H1 (cell line): ENCODE measurements around the gene EDN1. TPM values are rescaled to one million over a fixed set of nuclear protein-coding genes. Genes with fewer than 3 reads are reported as not detected.

Experiments used
- CTCF ChIA-PET: fragments of 300-600 bp; sonication (Branson Sonifier 250); formaldehyde crosslinking; loops from one replicate; lab custom pipeline; 2021; ENCODE audit not compliant: partially characterized antibody; lab: Charles Lee
- POLR2A ChIA-PET: fragments of 300-600 bp; sonication (Branson Sonifier 250); formaldehyde crosslinking; loops from one replicate; lab custom pipeline; 2021; ENCODE audit warnings: inconsistent platforms; ENCODE audit not compliant: partially characterized antibody; lab: Charles Lee
- DNase-seq, 2 experiments: peaks; one replicate each; pipeline versions ENCODE4 v3.0.0 to v3.0.0-alpha.2; 2010 to 2022; ENCODE audit warnings: low spot score in 2 of 2, low read depth in 1 of 2, mixed read lengths in 1 of 2
- FAIRE-seq: peaks from 2 replicates; lab custom pipeline; 2011; peaks lifted over from hg19 to GRCh38; lab: Jason Lieb, UNC
- H2AFZ ChIP-seq: 2 replicates; pipeline ENCODE4 v1.8.1; 2012; ENCODE audit warnings: low read length, inconsistent platforms
- H2AK5ac ChIP-seq: 2 replicates; pipeline ENCODE4 v1.6.1; 2013; ENCODE audit warnings: low read depth, low read length
- H2BK120ac ChIP-seq: replicated peaks from 2 replicates; pipeline ENCODE3; 2013; ENCODE audit warnings: low read depth, low read length, inconsistent platforms
- H2BK12ac ChIP-seq: 2 replicates; pipeline ENCODE4 v1.6.1; 2013; ENCODE audit warnings: low read depth, low read length
- H2BK15ac ChIP-seq: 2 replicates; pipeline ENCODE4 v1.6.1; 2013; ENCODE audit warnings: low read length
- H2BK20ac ChIP-seq: 2 replicates; pipeline ENCODE4 v1.6.1; 2013; ENCODE audit warnings: low read length
- H2BK5ac ChIP-seq: 2 replicates; pipeline ENCODE4 v1.6.1; 2013; ENCODE audit warnings: low read depth, low read length
- H3K14ac ChIP-seq: 2 replicates; pipeline ENCODE4 v1.6.1; 2013; ENCODE audit warnings: inconsistent platforms; ENCODE audit not compliant: insufficient read length
- H3K18ac ChIP-seq: 2 replicates; pipeline ENCODE4 v1.6.1; 2013; ENCODE audit warnings: low read length; ENCODE audit errors: extremely low read depth
- H3K23ac ChIP-seq: 2 replicates; pipeline ENCODE4 v1.6.1; 2013; ENCODE audit warnings: inconsistent platforms; ENCODE audit not compliant: insufficient read length
- H3K23me2 ChIP-seq: 2 replicates; pipeline ENCODE4 v1.6.1; 2013; ENCODE audit warnings: low read depth, low read length
- H3K27ac ChIP-seq: 2 replicates; pipeline ENCODE4 v1.6.1; 2011; ENCODE audit warnings: low read depth, low read length, inconsistent platforms
- H3K27me3 ChIP-seq, 4 experiments: replicated peaks in 1 of 4; 1 replicate in 1 of 4; 2 replicates in 3 of 4; pipeline versions ENCODE4 v1.6.1 to v1.8.1; 2011 to 2013; ENCODE audit warnings: low read length in 3 of 4, mild to moderate bottlenecking in 3 of 4, inconsistent platforms in 2 of 4, mixed read lengths in 2 of 4, moderate library complexity in 1 of 4; ENCODE audit not compliant: control insufficient read depth in 3 of 4, insufficient read depth in 3 of 4; ENCODE audit errors: extremely low read depth in 1 of 4
- H3K36me3 ChIP-seq, 4 experiments: 2 replicates each; pipeline versions ENCODE4 v1.6.1 to v1.8.1; 2011 to 2013; ENCODE audit warnings: mild to moderate bottlenecking in 4 of 4, low read length in 3 of 4, moderate library complexity in 2 of 4, control low read depth in 1 of 4, inconsistent platforms in 1 of 4; ENCODE audit not compliant: insufficient read depth in 4 of 4, control insufficient read depth in 2 of 4
- H3K4ac ChIP-seq: replicated peaks from 2 replicates; pipeline ENCODE3; 2013; ENCODE audit warnings: low read length, low read depth, mixed read lengths, inconsistent platforms; ENCODE audit not compliant: insufficient read length
- H3K4me1 ChIP-seq, 4 experiments: replicated peaks in 1 of 4; 1 replicate in 1 of 4; 2 replicates in 3 of 4; pipeline versions ENCODE4 v1.6.1 to v1.8.1; 2011 to 2013; ENCODE audit warnings: low read length in 3 of 4, inconsistent platforms in 2 of 4, mixed read lengths in 1 of 4; ENCODE audit not compliant: insufficient read depth in 4 of 4, control insufficient read depth in 3 of 4
- H3K4me2 ChIP-seq, 2 experiments: 2 replicates each; pipeline versions ENCODE4 v1.6.1 to v1.8.1; 2011 to 2013; ENCODE audit warnings: low read depth in 2 of 2, low read length in 2 of 2, control low read depth in 1 of 2, inconsistent platforms in 1 of 2, mild to moderate bottlenecking in 1 of 2; ENCODE audit not compliant: insufficient read depth in 1 of 2
- H3K4me3 ChIP-seq, 4 experiments: fragments of 200-600, 300-600 bp in 1 of 4; sonication (generic), shearing (Covaris generic), sonication (Bioruptor Twin) in 1 of 4; 2 replicates each; pipeline versions ENCODE4 v1.5.1 to v1.8.1; 2011 to 2016; ENCODE audit warnings: low read length in 4 of 4, low read depth in 3 of 4, control low read depth in 2 of 4, inconsistent platforms in 2 of 4, mild to moderate bottlenecking in 2 of 4, mixed read lengths in 1 of 4, moderate library complexity in 1 of 4; ENCODE audit not compliant: insufficient read depth in 2 of 4; ENCODE audit errors: extremely low read depth in 1 of 4
- H3K56ac ChIP-seq: replicated peaks from 2 replicates; pipeline ENCODE3; 2013; ENCODE audit warnings: low read depth, mild to moderate bottlenecking, mixed read lengths, low read length, inconsistent platforms; ENCODE audit not compliant: insufficient read length
- H3K79me1 ChIP-seq: 2 replicates; pipeline ENCODE4 v1.6.1; 2013; ENCODE audit warnings: low read depth, low read length, control low read depth
- H3K79me2 ChIP-seq, 2 experiments: 2 replicates each; pipeline versions ENCODE4 v1.6.1 to v1.8.1; 2012 to 2013; ENCODE audit warnings: low read length in 2 of 2, mild to moderate bottlenecking in 2 of 2, inconsistent platforms in 1 of 2; ENCODE audit not compliant: insufficient read depth in 2 of 2, control insufficient read depth in 1 of 2
- H3K9ac ChIP-seq, 4 experiments: replicated peaks in 1 of 4; 1 replicate in 1 of 4; 2 replicates in 3 of 4; pipeline versions ENCODE4 v1.6.1 to v1.8.1; 2011 to 2013; ENCODE audit warnings: low read depth in 3 of 4, low read length in 3 of 4, control low read depth in 2 of 4, mild to moderate bottlenecking in 2 of 4, moderate library complexity in 2 of 4, inconsistent platforms in 1 of 4; ENCODE audit errors: extremely low read depth in 1 of 4
- H3K9me3 ChIP-seq, 2 experiments: 2 replicates each; pipeline versions ENCODE4 v1.6.1 to v1.8.1; 2012 to 2013; ENCODE audit warnings: mild to moderate bottlenecking in 2 of 2, moderate library complexity in 2 of 2, control low read depth in 1 of 2, inconsistent platforms in 1 of 2, low read depth in 1 of 2, low read length in 1 of 2, mixed read lengths in 1 of 2; ENCODE audit not compliant: insufficient read depth in 2 of 2
- H4K20me1 ChIP-seq, 2 experiments: replicated peaks in 1 of 2; 2 replicates each; pipeline versions ENCODE3 to v1.8.1; 2011 to 2013; ENCODE audit warnings: inconsistent platforms in 2 of 2, low read length in 2 of 2, mild to moderate bottlenecking in 1 of 2; ENCODE audit not compliant: insufficient read depth in 2 of 2, control insufficient read depth in 1 of 2
- H4K5ac ChIP-seq: 2 replicates; pipeline ENCODE4 v1.6.1; 2013; ENCODE audit warnings: low read length, low read depth, mixed read lengths, inconsistent platforms; ENCODE audit not compliant: insufficient read length
- H4K8ac ChIP-seq: 2 replicates; pipeline ENCODE4 v1.8.0; 2013; ENCODE audit warnings: mild to moderate bottlenecking, moderate library complexity, low read length, inconsistent platforms; ENCODE audit not compliant: insufficient read depth; ENCODE audit errors: extremely low read depth
- H4K91ac ChIP-seq: replicated peaks from 2 replicates; pipeline ENCODE3; 2013; ENCODE audit warnings: low read length, mixed read lengths, inconsistent platforms; ENCODE audit not compliant: insufficient read length
- CBX5 ChIP-seq: fragments of 300-800, 300-1000 bp; sonication (generic); IDR thresholded peaks from 2 replicates; pipeline ENCODE4 v1.7.1; 2016; ENCODE audit warnings: antibody characterized with exemption, low read length, low read depth
- CEBPB ChIP-seq: IDR thresholded peaks from 2 replicates; pipeline ENCODE4 v1.6.1; 2012; ENCODE audit warnings: low read depth, low read length
- CREB1 ChIP-seq: IDR thresholded peaks from 2 replicates; pipeline ENCODE4 v1.6.1; 2012; ENCODE audit warnings: inconsistent platforms
- CTCF ChIP-seq, 3 experiments: IDR thresholded peaks; 1 replicate in 2 of 3; 2 replicates in 1 of 3; pipeline versions ENCODE4 v1.5.1 to v1.6.1; 2011; ENCODE audit warnings: low read length in 3 of 3, mild to moderate bottlenecking in 3 of 3, inconsistent platforms in 2 of 3, low read depth in 1 of 3, moderate library complexity in 1 of 3; ENCODE audit not compliant: insufficient read depth in 1 of 3; ENCODE audit errors: control extremely low read depth in 1 of 3
- FOSL1 ChIP-seq: IDR thresholded peaks from 2 replicates; pipeline ENCODE4 v1.6.1; 2011; ENCODE audit warnings: mild to moderate bottlenecking, low read depth, low read length, moderate library complexity; ENCODE audit not compliant: insufficient read depth
- HDAC2 ChIP-seq, 2 experiments: fragments of 300-600 bp in 1 of 2; sonication (generic) in 1 of 2; IDR thresholded peaks; 2 replicates each; pipeline ENCODE4 v1.6.1; 2011 to 2012; ENCODE audit warnings: low read depth in 2 of 2, low read length in 2 of 2, mild to moderate bottlenecking in 2 of 2, moderate library complexity in 2 of 2, borderline replicate concordance in 1 of 2, inconsistent platforms in 1 of 2
- JUND ChIP-seq: IDR thresholded peaks from 2 replicates; pipeline ENCODE4 v1.6.1; 2011; ENCODE audit warnings: mild to moderate bottlenecking, improper control_type of control experiment, low read length
- MAFK ChIP-seq: IDR thresholded peaks from 2 replicates; pipeline ENCODE4 v1.6.1; 2012; ENCODE audit warnings: low read depth, mild to moderate bottlenecking, improper control_type of control experiment, low read length
- POLR2AphosphoS5 ChIP-seq: IDR thresholded peaks from 2 replicates; pipeline ENCODE4 v1.6.1; 2011; ENCODE audit warnings: low read depth, low read length
- TAF7 ChIP-seq: optimal IDR thresholded peaks from 2 replicates; pipeline ENCODE3; 2011; ENCODE audit warnings: low read depth, mild to moderate bottlenecking, inconsistent platforms, low read length, moderate library complexity, borderline replicate concordance
- USF2 ChIP-seq: IDR thresholded peaks from 2 replicates; pipeline ENCODE4 v1.6.1; 2011; ENCODE audit warnings: low read length, improper control_type of control experiment
- WGBS, 2 experiments: shearing (Covaris generic) in 1 of 2; methylation state at CpG; one replicate each; pipeline versions ENCODE4 v1.1.6 to v1.1.7; 2013 to 2015; ENCODE audit warnings: low lambda C conversion rate in 2 of 2, mixed read lengths in 2 of 2, inconsistent platforms in 1 of 2, low coverage in 1 of 2, missing lambda C conversion rate in 1 of 2; ENCODE audit not compliant: insufficient replicate concordance in 2 of 2, insufficient coverage in 1 of 2, insufficient read length in 1 of 2; ENCODE audit errors: extremely low coverage in 1 of 2, missing lambda C conversion rate in 1 of 2; 5-methylcytosine and 5-hydroxymethylcytosine counted together
- polyA plus RNA-seq, 7 experiments: library from polyadenylated mRNA; depleted of rRNA in 3 of 7; stranded (reverse) in 5 of 7; unstranded in 2 of 7; fragments of >200 nt in 5 of 7; fragments of 200-250 nt in 2 of 7; gene quantifications; 1 replicate in 5 of 7; 2 replicates in 1 of 7; 4 replicates in 1 of 7; pipeline versions ENCODE4 v1.2.1 to v1.2.3, GENCODE V29; 2011 to 2013; ENCODE audit warnings: missing spikeins in 2 of 7, mixed read lengths in 2 of 7
- total RNA-seq: library from RNA; stranded (reverse); fragmentation: NEBNext Ultra II Directional; extraction: Animal tissue kit (Norgen Biotek cat#: 25700); gene quantifications from 2 replicates; pipeline ENCODE4 v1.2.1, GENCODE V29; 2021

Gene EDN1
- total and polyA plus RNA-seq, 2 of the 8 experiments (the other 6 are each of a cell fraction or from before 2014, with no cell fraction given) = 0.23 to 1.1 TPM

- no peak overlapping the region for H3K23ac ChIP-seq
- no peak for FAIRE-seq
- TF ChIP-seq POLR2AphosphoS5 = no peak
- no peak for TF ChIP-seq USF2
- TF ChIP-seq CTCF (IDR thresholded peaks at IDR 0.05; ENCODE audit: control extremely low read depth in 1 of 3, insufficient read depth in 1 of 3, low read depth in 1 of 3, low read length in 3 of 3) = no peak
- no peak for TF ChIP-seq CEBPB
- no peak for TF ChIP-seq CREB1
- no peak for TF ChIP-seq JUND
- TF ChIP-seq CBX5 = no peak
- TF ChIP-seq HDAC2 (IDR thresholded peaks at IDR 0.05; ENCODE audit: borderline replicate concordance in 1 of 2, low read depth in 2 of 2, low read length in 2 of 2) = no peak
- TF ChIP-seq FOSL1 = no peak
- TF ChIP-seq MAFK = no peak
- TF ChIP-seq TAF7 = no peak
Measured at GRCh38 chr6:12344296-12344695, 54.1 kb downstream of the EDN1 start.

More at GRCh38 chr6:12344296-12344695, 54.1 kb downstream of the EDN1 start:
- H3K14ac ChIP-seq = no peak overlapping the region
- H2BK120ac ChIP-seq = no peak overlapping the region
- peaks cover 0 to 3% (median under 1%) of the 10 kb centered on the region in 4 experiments; a peak in 3 of 7 replicates for H3K4me1 ChIP-seq
- WGBS, 2 experiments = 95% methylated on average over 5 of the region's 5 CpGs; no CpG with 5 or more reads in 1 of the 2 experiments
- no peak overlapping the region for H3K18ac ChIP-seq
- no peak overlapping the region for H4K8ac ChIP-seq
- no peak overlapping the region for H2BK5ac ChIP-seq
- H4K5ac ChIP-seq = no peak overlapping the region
- ChIA-PET CTCF (interaction anchor here (2.1 kb wide), 1 partner anchor 11 kb away, joined by 6 read pairs; no protein-coding TSS in a partner anchor), POLR2A (no interaction called here)
- H2AK5ac ChIP-seq = no peak overlapping the region
- H2BK15ac ChIP-seq = no peak overlapping the region
- no peak overlapping the region for H3K4me2 ChIP-seq
- H2AFZ ChIP-seq = no peak overlapping the region
- H3K79me1 ChIP-seq = no peaks in the 10 kb centered on the region
- no peak overlapping the region for H2BK12ac ChIP-seq
- H3K4ac ChIP-seq = no peak overlapping the region
- H3K27me3 ChIP-seq = no peaks in the 10 kb centered on the region
- H3K9me3 ChIP-seq = no peaks in the 10 kb centered on the region
- no peaks in the 10 kb centered on the region for H3K79me2 ChIP-seq
- H3K36me3 ChIP-seq = no peaks in the 10 kb centered on the region
- H3K4me3 ChIP-seq = no peak overlapping the region
- H4K91ac ChIP-seq = no peak overlapping the region
- H2BK20ac ChIP-seq = no peak overlapping the region
- no peaks in the 10 kb centered on the region for H4K20me1 ChIP-seq
- no peak for DNase-seq
- H3K23me2 ChIP-seq = no peaks in the 10 kb centered on the region
- no peak overlapping the region for H3K56ac ChIP-seq
- H3K9ac ChIP-seq = no peak overlapping the region
- H3K27ac ChIP-seq = no peak overlapping the region
